HepG2 (cell line): ENCODE data around the gene TOR1AIP1.
"Not testable (repeated sequence)": the region's sequence is repeated elsewhere in the genome, so short reads cannot be mapped to it uniquely, and the experiment has no call there.

Experiments
- ATF7 ChIP-seq, 2 experiments: fragments of 450-650 bp in 1 of 2; sonication (generic) in 1 of 2; formaldehyde crosslinking in 1 of 2; IDR thresholded peaks; 2 replicates each; pipeline versions ENCODE4 v1.4.0 to v1.6.1; 2016 to 2020; ENCODE audit warnings: antibody characterized with exemption in 1 of 2, mild to moderate bottlenecking in 1 of 2, missing genetic modification reagents in 1 of 2
- HMG20A ChIP-seq: IDR thresholded peaks from 2 replicates; pipeline ENCODE4 v1.6.1; 2016; ENCODE audit warnings: borderline replicate concordance
- IRF9 ChIP-seq: sonication (generic); formaldehyde crosslinking; IDR thresholded peaks from 2 replicates; pipeline ENCODE4 v1.8.0; 2022; ENCODE audit warnings: missing genetic modification reagents, mild to moderate bottlenecking, borderline replicate concordance
- PRMT3 ChIP-seq: sonication (generic); formaldehyde crosslinking; IDR thresholded peaks from 2 replicates; pipeline ENCODE4 v1.8.1; 2022; ENCODE audit warnings: low read depth, mild to moderate bottlenecking, moderate library complexity, missing genetic modification reagents, borderline replicate concordance
- TCF7L2 ChIP-seq: IDR thresholded peaks from 2 replicates; pipeline ENCODE4 v1.6.1; 2011; ENCODE audit warnings: mild to moderate bottlenecking, low read depth, low read length, moderate library complexity
- ZBTB7A ChIP-seq: sonication (generic); formaldehyde crosslinking; IDR thresholded peaks from 2 replicates; pipeline ENCODE4 v1.8.0; 2022; ENCODE audit warnings: mild to moderate bottlenecking, missing genetic modification reagents

GRCh38 chr1:179855831-179856230, 26.3 kb upstream of the TOR1AIP1 start:
- not testable (repeated sequence) for TF ChIP-seq TCF7L2; PRMT3 (CRISPR knock-in tag); IRF9 (CRISPR knock-in tag); ATF7 (IDR thresholded peaks at IDR 0.05); ATF7 (CRISPR knock-in tag; IDR thresholded peaks at IDR 0.05); HMG20A; ZBTB7A (CRISPR knock-in tag)
